Endothelial cell of umbilical vein (primary cell): ENCODE data around the gene FBXO7. TPM values are rescaled to one million over a fixed set of nuclear protein-coding genes. Genes with fewer than 3 reads are reported as not detected.

Source experiments
- BruUV-seq: library from RNA; stranded (reverse); fragments of 400-500 nt; replicated peaks from 2 replicates; lab custom pipeline; 2021; lab: Mats Ljungman, UMichigan
- CTCF ChIA-PET: fragments of 300-600, 350-600 bp; sonication (Branson Sonifier 250); formaldehyde crosslinking; loops from one replicate; lab custom pipeline; 2021; ENCODE audit warnings: antibody characterized with exemption, inconsistent platforms; lab: Charles Lee
- POLR2A ChIA-PET: fragments of 300-600, 350-600 bp; sonication (Branson Sonifier 250); formaldehyde crosslinking; loops from one replicate; lab custom pipeline; 2021; ENCODE audit warnings: antibody characterized with exemption, inconsistent platforms; lab: Charles Lee
- DNase-seq: peaks from one replicate; pipeline ENCODE4 v3.0.0-alpha.2; 2011; ENCODE audit warnings: low read depth, low spot score
- FAIRE-seq: peaks from 2 replicates; lab custom pipeline; 2011; peaks lifted over from hg19 to GRCh38; lab: Jason Lieb, UNC
- H2AFZ ChIP-seq: 2 replicates; pipeline ENCODE4 v1.6.0; 2012; ENCODE audit warnings: low read depth, low read length, control low read depth, inconsistent platforms
- H3K27ac ChIP-seq: 2 replicates; pipeline ENCODE4 v1.5.1; 2011; ENCODE audit warnings: low read depth, mild to moderate bottlenecking, control low read depth, low read length, moderate library complexity; ENCODE audit not compliant: insufficient read depth
- H3K27me3 ChIP-seq, 2 experiments: 2 replicates each; pipeline versions ENCODE4 v1.6.0 to v1.6.1; 2011; ENCODE audit warnings: low read length in 2 of 2, mixed read lengths in 1 of 2; ENCODE audit not compliant: control insufficient read depth in 2 of 2, insufficient read depth in 2 of 2
- H3K36me3 ChIP-seq, 2 experiments: 2 replicates in 1 of 2; 3 replicates in 1 of 2; pipeline ENCODE4 v1.5.1; 2011; ENCODE audit warnings: low read length in 2 of 2, mild to moderate bottlenecking in 1 of 2, moderate library complexity in 1 of 2; ENCODE audit not compliant: control insufficient read depth in 2 of 2, insufficient read depth in 2 of 2; ENCODE audit errors: extremely low read depth in 1 of 2
- H3K4me1 ChIP-seq: 3 replicates; pipeline ENCODE4 v1.5.1; 2011; ENCODE audit warnings: mild to moderate bottlenecking, low read length; ENCODE audit not compliant: control insufficient read depth, insufficient read depth; ENCODE audit errors: extremely low read depth
- H3K4me2 ChIP-seq: 2 replicates; pipeline ENCODE4 v1.6.1; 2011; ENCODE audit warnings: low read length, control low read depth, mixed read lengths; ENCODE audit not compliant: insufficient read depth
- H3K4me3 ChIP-seq, 3 experiments: fragments of 200-600 bp in 1 of 3; sonication (generic), shearing (Covaris generic) in 1 of 3; replicated peaks in 1 of 3; 2 replicates each; pipeline ENCODE4 v1.5.1; 2011 to 2016; ENCODE audit warnings: control low read depth in 3 of 3, low read length in 3 of 3, mild to moderate bottlenecking in 2 of 3, inconsistent platforms in 1 of 3, low read depth in 1 of 3, moderate library complexity in 1 of 3; ENCODE audit not compliant: insufficient read depth in 1 of 3
- H3K79me2 ChIP-seq: 2 replicates; pipeline ENCODE4 v1.6.0; 2012; ENCODE audit warnings: low read length, inconsistent platforms; ENCODE audit not compliant: control insufficient read depth, insufficient read depth
- H3K9ac ChIP-seq: replicated peaks from 2 replicates; pipeline ENCODE3; 2011; ENCODE audit warnings: low read length, control low read depth; ENCODE audit not compliant: insufficient read depth; ENCODE audit errors: extremely low read depth
- H3K9me1 ChIP-seq: replicated peaks from 3 replicates; pipeline ENCODE4 v1.6.0; 2011; ENCODE audit warnings: mild to moderate bottlenecking, low read length; ENCODE audit not compliant: control insufficient read depth, insufficient read depth; ENCODE audit errors: extremely low read depth
- H3K9me3 ChIP-seq: replicated peaks from 2 replicates; pipeline ENCODE4 v1.5.1; 2012; ENCODE audit warnings: low read length, inconsistent platforms; ENCODE audit not compliant: control insufficient read depth, insufficient read depth
- H4K20me1 ChIP-seq: replicated peaks from 2 replicates; pipeline ENCODE3; 2011; ENCODE audit warnings: mild to moderate bottlenecking, low read length; ENCODE audit not compliant: control insufficient read depth, insufficient read depth; ENCODE audit errors: extremely low read depth
- EZH2 ChIP-seq: IDR thresholded peaks from 2 replicates; pipeline ENCODE4 v1.6.1; 2012; ENCODE audit warnings: borderline replicate concordance, low read depth, mild to moderate bottlenecking, moderate library complexity, low read length, inconsistent platforms; ENCODE audit not compliant: severe bottlenecking
- FOS ChIP-seq: IDR thresholded peaks from 2 replicates; pipeline ENCODE4 v1.6.1; 2011; ENCODE audit warnings: mild to moderate bottlenecking, low read length, moderate library complexity, borderline replicate concordance; ENCODE audit not compliant: insufficient read depth
- GATA2 ChIP-seq: IDR thresholded peaks from 2 replicates; pipeline ENCODE4 v1.7.0; 2011; ENCODE audit warnings: low read depth, mild to moderate bottlenecking, moderate library complexity, mixed read lengths, low read length; ENCODE audit not compliant: insufficient read length, insufficient read depth
- JUN ChIP-seq: IDR thresholded peaks from 2 replicates; pipeline ENCODE4 v1.6.1; 2011; ENCODE audit warnings: borderline replicate concordance, low read depth; ENCODE audit not compliant: insufficient read length, insufficient read depth
- MYC ChIP-seq: IDR thresholded peaks from one replicate; pipeline ENCODE4 v1.6.1; 2011; ENCODE audit warnings: mild to moderate bottlenecking, low read depth, low read length
- POLR2A ChIP-seq: IDR thresholded peaks from 2 replicates; pipeline ENCODE4 v1.6.1; 2012; ENCODE audit warnings: low read depth, mild to moderate bottlenecking, control low read depth, low read length
- POLR2AphosphoS5 ChIP-seq: IDR thresholded peaks from 2 replicates; pipeline ENCODE4 v1.6.1; 2012; ENCODE audit warnings: low read depth, mild to moderate bottlenecking, control low read depth, low read length, moderate library complexity; ENCODE audit not compliant: insufficient read depth
- dilution Hi-C: fragments of 300-500 bp; cut with MboI; formaldehyde crosslinking; loops from one replicate; pipeline ENCODE4 v1.15.0; 2019; ENCODE audit warnings: low sequenced_read_pairs; ENCODE audit not compliant: extremely low pct_ligation_motif_present
- intact Hi-C: fragments of 100-400 bp; cut with micrococcal nuclease; formaldehyde crosslinking; loops from one replicate; pipeline ENCODE4 v1.10.0; 2022
- polyA plus RNA-seq, 4 experiments: library from polyadenylated mRNA; depleted of rRNA in 3 of 4; stranded (reverse) in 3 of 4; unstranded in 1 of 4; fragments of >200 nt; gene quantifications; 2 replicates each; pipeline versions ENCODE4 v1.2.1 to v1.2.3, GENCODE V29; 2011 to 2012; ENCODE audit warnings: missing spikeins in 1 of 4
- total RNA-seq: library from RNA; stranded (reverse); gene quantifications from 2 replicates; pipeline ENCODE4 v1.2.3, GENCODE V29; 2021
- TF ChIP-seq, protein P1 (sequence below): IDR thresholded peaks from 2 replicates; pipeline ENCODE4 v1.6.1; 2011; ENCODE audit not compliant: insufficient read depth, insufficient read length
- TF ChIP-seq, protein P2 (sequence below), 2 donors: IDR thresholded peaks; 1 replicate in 1 of 2; 2 replicates in 1 of 2; pipeline ENCODE4 v1.5.1; 2011; ENCODE audit warnings: low read length in 2 of 2, mild to moderate bottlenecking in 2 of 2, moderate library complexity in 2 of 2, control low read depth in 1 of 2, inconsistent platforms in 1 of 2, low read depth in 1 of 2; ENCODE audit not compliant: insufficient read depth in 1 of 2; ENCODE audit errors: extremely low read depth in 1 of 2

FBXO7 gene
- total and polyA plus RNA-seq, 2 donors (not counting 3 experiments of a cell fraction or from before 2014, with no cell fraction given) = 81.1 to 112 TPM

DNA sequence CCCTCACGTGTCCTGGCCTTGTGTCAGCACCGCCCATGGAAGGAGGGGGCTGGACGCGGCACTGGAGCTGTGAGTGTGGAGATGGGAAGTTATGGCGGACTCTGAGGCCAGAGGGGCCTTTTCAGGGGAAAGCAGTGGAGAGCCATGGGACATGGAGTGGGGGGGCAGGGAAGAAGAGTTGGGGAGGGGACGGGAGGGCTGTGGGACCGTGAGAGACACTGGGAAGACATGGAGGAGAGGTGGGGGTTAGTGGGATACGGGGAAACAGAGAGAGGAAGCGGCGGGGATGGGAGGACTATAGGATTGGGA is 58.2 kb downstream of the FBXO7 start:
- dilution Hi-C loops (no loop called here), intact Hi-C loops (no loop called here)
- no peak overlapping the region for H3K27ac ChIP-seq
- DNase-seq = no peak
- no peaks in the 10 kb centered on the region for H3K9me3 ChIP-seq
- no peak overlapping the region for H2AFZ ChIP-seq
- ChIA-PET POLR2A (no interaction called here), CTCF (no interaction called here)
- FAIRE-seq = no peak
- no TSS peak for BruUV-seq
- no peaks in the 10 kb centered on the region for H4K20me1 ChIP-seq
- no peaks in the 10 kb centered on the region for H3K79me2 ChIP-seq
- no peak overlapping the region for H3K4me3 ChIP-seq
- H3K27me3 ChIP-seq = no peaks in the 10 kb centered on the region
- H3K36me3 ChIP-seq = no peaks in the 10 kb centered on the region
- peaks cover 3% of the 10 kb centered on the region for H3K4me1 ChIP-seq
- TF ChIP-seq JUN (no peak), MYC (no peak), EZH2 (no peak), GATA2 (no peak), POLR2AphosphoS5 (no peak), FOS (no peak), POLR2A (no peak)
- TF ChIP-seq, protein P1, sequence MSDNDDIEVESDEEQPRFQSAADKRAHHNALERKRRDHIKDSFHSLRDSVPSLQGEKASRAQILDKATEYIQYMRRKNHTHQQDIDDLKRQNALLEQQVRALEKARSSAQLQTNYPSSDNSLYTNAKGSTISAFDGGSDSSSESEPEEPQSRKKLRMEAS = no peak
- TF ChIP-seq, protein P2, sequence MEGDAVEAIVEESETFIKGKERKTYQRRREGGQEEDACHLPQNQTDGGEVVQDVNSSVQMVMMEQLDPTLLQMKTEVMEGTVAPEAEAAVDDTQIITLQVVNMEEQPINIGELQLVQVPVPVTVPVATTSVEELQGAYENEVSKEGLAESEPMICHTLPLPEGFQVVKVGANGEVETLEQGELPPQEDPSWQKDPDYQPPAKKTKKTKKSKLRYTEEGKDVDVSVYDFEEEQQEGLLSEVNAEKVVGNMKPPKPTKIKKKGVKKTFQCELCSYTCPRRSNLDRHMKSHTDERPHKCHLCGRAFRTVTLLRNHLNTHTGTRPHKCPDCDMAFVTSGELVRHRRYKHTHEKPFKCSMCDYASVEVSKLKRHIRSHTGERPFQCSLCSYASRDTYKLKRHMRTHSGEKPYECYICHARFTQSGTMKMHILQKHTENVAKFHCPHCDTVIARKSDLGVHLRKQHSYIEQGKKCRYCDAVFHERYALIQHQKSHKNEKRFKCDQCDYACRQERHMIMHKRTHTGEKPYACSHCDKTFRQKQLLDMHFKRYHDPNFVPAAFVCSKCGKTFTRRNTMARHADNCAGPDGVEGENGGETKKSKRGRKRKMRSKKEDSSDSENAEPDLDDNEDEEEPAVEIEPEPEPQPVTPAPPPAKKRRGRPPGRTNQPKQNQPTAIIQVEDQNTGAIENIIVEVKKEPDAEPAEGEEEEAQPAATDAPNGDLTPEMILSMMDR (IDR thresholded peaks at IDR 0.05; ENCODE audit: extremely low read depth in 1 of 2, insufficient read depth in 1 of 2, low read depth in 1 of 2, low read length in 2 of 2) = no peak
- H3K9me1 ChIP-seq = no peaks in the 10 kb centered on the region
- no peak overlapping the region for H3K9ac ChIP-seq
- no peak overlapping the region for H3K4me2 ChIP-seq
